ENCODE data around the gene NPFFR1. TPM values are rescaled to one million over a fixed set of nuclear protein-coding genes. Genes with fewer than 3 reads are reported as not detected.

The NPFFR1 gene
- total and polyA plus RNA-seq, 10 of the 15 experiments (the other 5 are each of a cell fraction or from before 2014, with no cell fraction given): 0.03 TPM; not detected in 9

DNA sequence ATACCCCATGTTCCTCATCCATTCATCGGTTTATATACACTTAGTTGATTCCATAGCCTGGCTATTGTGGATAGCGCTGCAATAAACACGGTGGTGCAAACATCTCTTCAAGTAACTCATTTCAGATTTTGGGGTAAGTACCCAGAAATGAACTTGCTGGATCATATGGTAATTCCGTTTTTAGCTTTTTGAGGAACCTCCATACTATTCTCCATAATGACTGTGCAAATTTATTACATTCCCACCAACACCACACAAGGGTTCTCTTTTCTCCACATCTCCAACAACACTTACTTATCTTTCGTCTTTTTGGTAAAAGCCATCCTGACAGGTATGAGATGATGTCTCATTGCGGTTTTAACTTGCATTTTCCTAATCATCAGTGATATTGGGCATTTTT, 3.7 kb downstream of the NPFFR1 start (continued):
- TF ChIP-seq, protein P1, sequence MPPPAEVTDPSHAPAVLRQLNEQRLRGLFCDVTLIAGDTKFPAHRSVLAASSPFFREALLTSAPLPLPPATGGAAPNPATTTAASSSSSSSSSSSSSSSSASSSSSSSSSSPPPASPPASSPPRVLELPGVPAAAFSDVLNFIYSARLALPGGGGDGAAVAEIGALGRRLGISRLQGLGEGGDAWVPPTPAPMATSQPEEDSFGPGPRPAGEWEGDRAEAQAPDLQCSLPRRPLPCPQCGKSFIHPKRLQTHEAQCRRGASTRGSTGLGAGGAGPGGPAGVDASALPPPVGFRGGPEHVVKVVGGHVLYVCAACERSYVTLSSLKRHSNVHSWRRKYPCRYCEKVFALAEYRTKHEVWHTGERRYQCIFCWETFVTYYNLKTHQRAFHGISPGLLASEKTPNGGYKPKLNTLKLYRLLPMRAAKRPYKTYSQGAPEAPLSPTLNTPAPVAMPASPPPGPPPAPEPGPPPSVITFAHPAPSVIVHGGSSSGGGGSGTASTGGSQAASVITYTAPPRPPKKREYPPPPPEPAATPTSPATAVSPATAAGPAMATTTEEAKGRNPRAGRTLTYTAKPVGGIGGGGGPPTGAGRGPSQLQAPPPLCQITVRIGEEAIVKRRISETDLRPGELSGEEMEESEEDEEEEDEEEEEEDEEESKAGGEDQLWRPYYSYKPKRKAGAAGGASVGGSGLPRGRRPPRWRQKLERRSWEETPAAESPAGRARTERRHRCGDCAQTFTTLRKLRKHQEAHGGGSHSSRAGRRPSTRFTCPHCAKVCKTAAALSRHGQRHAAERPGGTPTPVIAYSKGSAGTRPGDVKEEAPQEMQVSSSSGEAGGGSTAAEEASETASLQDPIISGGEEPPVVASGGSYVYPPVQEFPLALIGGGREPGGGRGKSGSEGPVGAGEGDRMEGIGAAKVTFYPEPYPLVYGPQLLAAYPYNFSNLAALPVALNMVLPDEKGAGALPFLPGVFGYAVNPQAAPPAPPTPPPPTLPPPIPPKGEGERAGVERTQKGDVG (CRISPR knock-in tag; IDR thresholded peaks at IDR 0.05): no peak
- TF ChIP-seq ATF7 (IDR thresholded peaks at IDR 0.05; ENCODE audit: low read depth): no peak
- TF ChIP-seq CBX5 (IDR thresholded peaks at IDR 0.05; ENCODE audit: low read depth): no peak
- no peak for TF ChIP-seq STAT3 (IDR thresholded peaks at IDR 0.05; ENCODE audit: low read depth, low read length)
- no peak for TF ChIP-seq TCF12 (IDR thresholded peaks at IDR 0.05; ENCODE audit: low read depth, low read length)
- TF ChIP-seq, protein P2, sequence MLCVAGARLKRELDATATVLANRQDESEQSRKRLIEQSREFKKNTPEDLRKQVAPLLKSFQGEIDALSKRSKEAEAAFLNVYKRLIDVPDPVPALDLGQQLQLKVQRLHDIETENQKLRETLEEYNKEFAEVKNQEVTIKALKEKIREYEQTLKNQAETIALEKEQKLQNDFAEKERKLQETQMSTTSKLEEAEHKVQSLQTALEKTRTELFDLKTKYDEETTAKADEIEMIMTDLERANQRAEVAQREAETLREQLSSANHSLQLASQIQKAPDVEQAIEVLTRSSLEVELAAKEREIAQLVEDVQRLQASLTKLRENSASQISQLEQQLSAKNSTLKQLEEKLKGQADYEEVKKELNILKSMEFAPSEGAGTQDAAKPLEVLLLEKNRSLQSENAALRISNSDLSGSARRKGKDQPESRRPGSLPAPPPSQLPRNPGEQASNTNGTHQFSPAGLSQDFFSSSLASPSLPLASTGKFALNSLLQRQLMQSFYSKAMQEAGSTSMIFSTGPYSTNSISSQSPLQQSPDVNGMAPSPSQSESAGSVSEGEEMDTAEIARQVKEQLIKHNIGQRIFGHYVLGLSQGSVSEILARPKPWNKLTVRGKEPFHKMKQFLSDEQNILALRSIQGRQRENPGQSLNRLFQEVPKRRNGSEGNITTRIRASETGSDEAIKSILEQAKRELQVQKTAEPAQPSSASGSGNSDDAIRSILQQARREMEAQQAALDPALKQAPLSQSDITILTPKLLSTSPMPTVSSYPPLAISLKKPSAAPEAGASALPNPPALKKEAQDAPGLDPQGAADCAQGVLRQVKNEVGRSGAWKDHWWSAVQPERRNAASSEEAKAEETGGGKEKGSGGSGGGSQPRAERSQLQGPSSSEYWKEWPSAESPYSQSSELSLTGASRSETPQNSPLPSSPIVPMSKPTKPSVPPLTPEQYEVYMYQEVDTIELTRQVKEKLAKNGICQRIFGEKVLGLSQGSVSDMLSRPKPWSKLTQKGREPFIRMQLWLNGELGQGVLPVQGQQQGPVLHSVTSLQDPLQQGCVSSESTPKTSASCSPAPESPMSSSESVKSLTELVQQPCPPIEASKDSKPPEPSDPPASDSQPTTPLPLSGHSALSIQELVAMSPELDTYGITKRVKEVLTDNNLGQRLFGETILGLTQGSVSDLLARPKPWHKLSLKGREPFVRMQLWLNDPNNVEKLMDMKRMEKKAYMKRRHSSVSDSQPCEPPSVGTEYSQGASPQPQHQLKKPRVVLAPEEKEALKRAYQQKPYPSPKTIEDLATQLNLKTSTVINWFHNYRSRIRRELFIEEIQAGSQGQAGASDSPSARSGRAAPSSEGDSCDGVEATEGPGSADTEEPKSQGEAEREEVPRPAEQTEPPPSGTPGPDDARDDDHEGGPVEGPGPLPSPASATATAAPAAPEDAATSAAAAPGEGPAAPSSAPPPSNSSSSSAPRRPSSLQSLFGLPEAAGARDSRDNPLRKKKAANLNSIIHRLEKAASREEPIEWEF (IDR thresholded peaks at IDR 0.05; ENCODE audit: insufficient replicate concordance, low read depth, low read length): no peak
- TF ChIP-seq, protein P3, sequence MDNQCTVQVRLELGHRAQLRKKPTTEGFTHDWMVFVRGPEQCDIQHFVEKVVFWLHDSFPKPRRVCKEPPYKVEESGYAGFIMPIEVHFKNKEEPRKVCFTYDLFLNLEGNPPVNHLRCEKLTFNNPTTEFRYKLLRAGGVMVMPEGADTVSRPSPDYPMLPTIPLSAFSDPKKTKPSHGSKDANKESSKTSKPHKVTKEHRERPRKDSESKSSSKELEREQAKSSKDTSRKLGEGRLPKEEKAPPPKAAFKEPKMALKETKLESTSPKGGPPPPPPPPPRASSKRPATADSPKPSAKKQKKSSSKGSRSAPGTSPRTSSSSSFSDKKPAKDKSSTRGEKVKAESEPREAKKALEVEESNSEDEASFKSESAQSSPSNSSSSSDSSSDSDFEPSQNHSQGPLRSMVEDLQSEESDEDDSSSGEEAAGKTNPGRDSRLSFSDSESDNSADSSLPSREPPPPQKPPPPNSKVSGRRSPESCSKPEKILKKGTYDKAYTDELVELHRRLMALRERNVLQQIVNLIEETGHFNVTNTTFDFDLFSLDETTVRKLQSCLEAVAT (IDR thresholded peaks at IDR 0.05): no peak
- TF ChIP-seq KLF5 (IDR thresholded peaks at IDR 0.05; ENCODE audit: partially characterized antibody): no peak
- no peak for TF ChIP-seq WRNIP1 (IDR thresholded peaks at IDR 0.05; ENCODE audit: borderline replicate concordance, low read depth, low read length)
